GM21723 (cell line): Measurements from ENCODE around the gene ATRN.
"Not testable (repeated sequence)": the region's sequence is repeated elsewhere in the genome, so short reads cannot be mapped to it uniquely, and the experiment has no call there.

Experiments used
- ATAC-seq: cut with Tn5 transposase; IDR thresholded peaks from one replicate; pipeline ENCODE4 v1.9.1; 2021; ENCODE audit warnings: mild to moderate bottlenecking, moderate library complexity; ENCODE audit not compliant: unreplicated experiment

ATRN gene

DNA sequence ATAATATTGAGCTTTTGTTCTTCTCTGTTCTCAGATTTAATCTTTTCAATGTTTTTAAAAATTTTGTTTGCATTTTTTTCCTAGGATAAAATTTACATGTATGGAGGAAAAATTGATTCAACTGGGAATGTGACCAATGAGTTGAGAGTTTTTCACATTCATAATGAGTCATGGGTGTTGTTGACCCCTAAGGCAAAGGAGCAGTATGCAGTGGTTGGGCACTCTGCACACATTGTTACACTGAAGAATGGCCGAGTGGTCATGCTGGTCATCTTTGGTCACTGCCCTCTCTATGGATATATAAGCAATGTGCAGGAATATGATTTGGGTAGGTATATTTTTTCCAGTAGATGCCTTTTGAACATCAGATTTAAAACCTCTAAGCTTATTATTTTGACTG is 89.8 kb downstream of the ATRN start:
- ATAC-seq = no peak

DNA sequence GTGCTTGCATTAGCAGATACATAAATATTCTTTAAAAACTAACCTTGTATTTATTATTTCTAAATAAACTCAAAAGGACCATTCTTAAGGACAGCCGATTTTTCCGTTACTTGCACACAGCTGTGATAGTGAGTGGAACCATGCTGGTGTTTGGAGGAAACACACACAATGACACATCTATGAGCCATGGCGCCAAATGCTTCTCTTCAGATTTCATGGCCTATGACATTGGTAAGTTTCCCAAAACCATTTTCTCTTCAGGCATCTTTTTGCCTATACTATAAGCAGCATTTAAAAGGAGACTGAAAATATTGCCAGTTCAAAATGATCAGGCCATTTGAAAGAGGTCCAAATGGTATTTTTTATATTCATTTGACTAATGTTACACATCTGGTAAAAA is 92.3 kb downstream of the ATRN start:
- no peak for ATAC-seq

DNA sequence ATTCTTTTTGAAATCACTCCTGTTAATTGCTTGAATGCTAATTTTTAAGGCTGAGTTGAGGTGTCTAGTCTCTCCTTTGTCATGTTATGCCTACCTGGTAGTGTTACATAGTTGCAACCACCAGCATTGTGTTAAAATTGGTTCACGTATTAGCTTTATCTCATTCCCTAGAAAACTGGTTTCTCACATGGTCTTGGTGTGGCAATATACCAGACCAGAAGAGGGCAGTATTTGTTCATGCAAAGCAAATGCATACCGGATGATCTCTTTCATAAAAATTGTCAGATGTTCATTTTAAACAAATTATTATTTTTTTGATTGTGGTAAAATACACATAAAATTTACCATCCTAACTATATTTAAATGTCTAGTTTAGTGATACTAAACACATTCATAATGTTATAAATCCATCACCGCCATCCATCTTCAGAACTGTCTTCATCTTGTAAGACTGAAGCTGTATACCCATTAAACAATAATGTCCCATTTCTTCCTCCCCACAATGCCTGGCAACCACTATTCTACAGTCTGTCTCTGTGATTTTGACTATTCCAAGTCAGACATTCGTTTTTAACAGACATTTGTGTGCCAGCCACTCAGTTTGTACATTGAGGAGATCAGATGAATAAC is 92.8 kb downstream of the ATRN start:
- no peak for ATAC-seq

DNA sequence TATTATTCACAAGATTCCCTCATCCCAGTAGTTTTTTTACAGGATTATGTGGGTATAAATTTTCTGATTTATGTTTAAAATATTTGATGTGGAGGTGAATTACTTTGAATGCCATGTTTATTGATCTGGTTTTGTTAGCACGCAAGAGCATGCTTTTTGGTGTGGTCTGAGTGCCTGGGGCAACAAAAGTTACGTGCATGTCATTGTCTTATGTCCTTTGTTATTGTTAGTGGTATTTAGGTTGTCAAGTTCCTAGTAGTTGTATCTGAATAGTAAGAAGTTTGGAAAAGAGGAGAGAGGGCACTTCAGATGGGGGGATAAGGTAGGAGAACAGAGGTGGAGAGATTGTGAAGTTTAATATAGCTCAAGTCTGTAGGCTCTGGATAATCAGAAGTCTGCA is 95.0 kb downstream of the ATRN start:
- ATAC-seq = no peak

DNA sequence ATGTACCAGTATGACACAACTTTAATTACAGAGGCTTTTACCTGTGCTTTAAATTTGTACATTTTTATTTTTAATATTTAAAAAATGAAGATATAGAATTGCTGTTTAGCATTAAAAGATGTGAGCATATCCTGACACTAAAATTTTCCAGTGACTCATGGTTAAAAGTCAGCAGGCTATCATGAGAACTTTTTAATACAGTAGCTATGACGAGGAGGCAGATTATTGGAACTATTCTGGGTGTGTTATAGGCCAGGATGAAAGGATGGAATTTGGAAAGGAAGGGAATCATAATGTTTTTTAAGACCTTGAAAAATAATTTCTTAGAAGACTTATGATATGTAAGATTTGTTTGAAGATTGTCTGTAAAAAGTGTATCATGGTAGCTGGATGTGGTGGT is 101.3 kb downstream of the ATRN start:
- no peak for ATAC-seq

DNA sequence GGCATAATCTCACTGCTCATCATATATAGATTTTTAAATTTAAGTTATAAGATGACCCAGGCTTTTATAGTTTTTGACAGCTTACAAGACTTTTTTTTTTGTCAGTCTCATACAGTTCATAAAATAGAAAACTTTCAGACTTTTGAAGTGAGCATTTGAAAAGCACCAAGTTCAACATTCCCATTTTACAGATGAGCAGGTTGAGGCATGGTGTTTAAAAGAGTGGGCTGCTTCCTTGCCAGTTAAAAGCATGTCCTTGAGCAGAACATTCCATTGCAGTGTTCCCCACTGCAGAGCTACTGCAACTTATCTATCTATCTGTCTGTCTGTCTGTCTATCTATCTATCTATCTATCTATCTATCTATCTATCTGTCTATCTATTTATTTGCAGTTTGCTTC is 105.5 kb downstream of the ATRN start:
- ATAC-seq = no peak

DNA sequence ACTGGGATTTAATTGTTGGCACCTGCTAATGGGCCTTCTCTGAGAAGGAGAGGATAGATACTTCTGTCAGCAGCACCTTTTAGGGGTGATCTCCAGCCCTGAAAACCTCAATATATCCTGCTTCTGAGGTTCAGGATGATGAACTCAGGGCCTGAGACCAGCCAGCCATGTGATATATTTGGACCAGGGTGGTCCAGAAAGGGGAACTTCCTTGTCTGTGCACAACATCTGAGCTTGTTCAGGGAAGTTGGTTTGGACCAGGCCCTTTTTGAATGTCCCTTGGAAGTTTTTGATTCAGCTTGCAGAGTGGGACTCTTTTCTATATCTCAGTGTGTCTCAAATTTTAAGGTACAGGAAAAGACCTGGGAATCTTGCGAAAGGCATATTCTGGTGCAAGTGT is 106.5 kb downstream of the ATRN start:
- no peak for ATAC-seq

DNA sequence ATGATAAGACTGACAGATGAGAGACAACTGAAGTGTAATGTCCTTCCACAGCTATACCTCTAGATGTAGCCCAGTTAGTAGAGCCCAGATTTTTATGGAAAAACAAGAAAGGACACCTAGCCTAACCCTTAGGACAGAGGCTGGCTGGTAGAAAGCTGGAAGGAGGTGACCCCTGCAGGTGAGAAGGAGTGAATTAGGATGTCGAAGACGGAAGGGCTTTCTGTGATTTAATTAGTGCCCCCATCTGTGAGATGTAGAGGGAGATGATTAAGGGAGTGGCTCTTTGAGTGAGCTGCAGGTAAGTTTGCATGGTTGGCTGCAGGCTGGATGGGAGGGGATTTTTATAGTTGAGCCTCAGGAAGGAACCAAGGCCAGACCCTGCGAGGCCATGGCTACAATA is 109.6 kb downstream of the ATRN start:
- ATAC-seq = no peak

DNA sequence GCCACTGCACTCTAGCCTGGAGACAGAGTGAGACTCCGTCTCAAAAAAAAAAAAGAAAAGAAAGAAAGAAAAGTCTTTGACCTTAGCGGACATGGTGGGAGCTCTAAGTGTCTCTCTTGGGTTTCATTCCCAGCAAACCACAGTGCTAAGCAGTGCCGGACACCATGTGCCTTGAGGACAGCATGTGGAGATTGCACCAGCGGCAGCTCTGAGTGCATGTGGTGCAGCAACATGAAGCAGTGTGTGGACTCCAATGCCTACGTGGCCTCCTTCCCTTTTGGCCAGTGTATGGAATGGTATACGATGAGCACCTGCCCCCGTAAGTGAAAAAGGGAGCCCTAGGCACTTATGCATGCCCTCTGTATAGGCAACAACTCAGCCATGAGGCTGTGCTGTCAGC is 112.9 kb downstream of the ATRN start:
- ATAC-seq = no peak

DNA sequence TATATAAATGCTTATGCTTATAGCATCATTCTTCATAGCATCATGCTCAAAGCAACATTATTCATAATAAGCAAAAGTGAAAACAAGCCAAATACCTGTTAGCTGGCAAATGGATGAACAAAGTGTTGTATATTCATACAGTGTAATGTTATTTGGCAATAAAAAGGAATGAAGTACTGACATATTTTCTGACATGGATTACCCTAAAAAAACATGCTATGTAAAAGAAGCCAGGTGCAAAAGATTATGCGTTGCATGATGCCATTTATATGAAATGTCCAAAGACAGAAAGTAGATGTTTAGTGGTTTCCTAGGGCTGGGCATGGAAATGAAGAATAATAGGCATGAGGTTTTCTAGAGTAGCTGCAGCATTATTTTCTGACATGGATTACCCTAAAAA is 115.3 kb downstream of the ATRN start:
- no peak for ATAC-seq

DNA sequence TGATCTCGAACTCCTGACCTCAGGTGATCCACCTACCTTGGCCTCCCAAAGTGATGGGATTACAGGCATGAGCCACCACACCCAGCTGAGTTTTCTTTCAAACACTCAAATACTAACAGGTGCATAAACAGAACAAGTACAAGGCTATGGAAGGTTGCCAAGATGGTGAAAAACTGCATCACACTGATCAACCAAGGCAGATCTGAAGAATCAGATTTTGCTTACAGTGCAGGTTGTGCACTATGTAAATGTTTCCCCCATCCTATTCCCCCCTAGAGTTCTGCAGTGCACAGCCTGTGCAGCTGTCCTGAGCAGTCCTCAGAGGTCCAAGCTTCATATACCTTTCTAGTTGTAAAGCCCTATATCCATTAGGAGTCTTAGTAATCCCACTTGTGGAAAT is 119.3 kb downstream of the ATRN start:
- ATAC-seq = no peak

DNA sequence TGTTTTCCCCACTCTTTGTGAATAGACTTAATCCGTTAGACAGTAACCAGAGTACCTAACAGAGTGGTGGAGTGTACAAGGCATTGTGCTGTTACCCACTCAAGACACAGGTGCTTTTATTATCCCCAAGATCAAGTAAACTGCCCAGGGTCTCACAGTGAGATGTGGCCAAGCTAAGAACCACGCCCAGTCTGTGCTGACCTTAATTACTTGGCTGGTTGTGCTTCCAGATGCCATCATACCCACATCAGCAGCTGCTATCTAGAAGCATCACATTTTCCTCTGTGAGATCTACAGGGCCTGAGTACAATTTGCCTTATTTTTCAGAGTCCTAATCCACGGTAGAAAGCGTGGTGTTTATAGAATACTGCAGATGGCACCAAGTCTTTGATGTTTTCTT is 122.1 kb downstream of the ATRN start:
- no peak for ATAC-seq

DNA sequence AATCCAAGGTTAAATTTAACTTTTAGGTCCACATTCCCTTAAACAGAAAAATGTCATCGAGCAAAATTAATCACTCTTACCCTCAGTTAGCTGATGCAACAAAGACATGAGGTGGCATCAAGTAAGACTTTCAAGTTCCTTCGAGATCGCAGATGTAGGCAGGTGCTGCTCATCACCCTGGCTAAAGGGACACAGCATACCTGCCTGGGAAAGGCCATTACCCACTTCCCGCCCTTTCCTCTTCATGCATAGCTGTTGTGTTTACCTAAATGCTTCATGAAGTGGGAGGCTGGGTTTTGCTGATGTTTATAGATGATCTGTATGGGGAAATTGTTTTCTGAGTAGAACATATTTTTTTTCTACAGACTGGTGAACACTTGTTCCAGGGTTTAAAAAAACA is 124.7 kb downstream of the ATRN start:
- no peak for ATAC-seq

DNA sequence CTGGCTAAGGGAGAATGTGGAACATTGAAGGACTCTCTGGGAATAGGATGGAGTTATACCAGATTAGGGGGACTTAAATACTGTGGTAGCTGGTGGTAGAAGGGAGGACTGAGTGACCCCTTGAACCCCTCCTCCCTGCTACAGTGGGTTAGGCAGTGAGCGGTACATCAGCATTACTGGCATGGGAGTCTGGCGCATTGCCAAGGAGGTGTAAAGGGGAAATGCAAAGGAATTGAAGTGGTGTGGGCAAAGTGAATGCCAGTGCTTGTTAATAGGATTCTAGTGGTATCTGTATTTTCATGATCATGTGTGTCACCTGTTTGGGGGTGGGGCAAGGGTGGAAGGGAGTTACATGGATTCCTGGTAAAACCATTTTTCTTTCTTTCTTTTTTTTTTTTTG is 132.3 kb downstream of the ATRN start:
- no peak for ATAC-seq

DNA sequence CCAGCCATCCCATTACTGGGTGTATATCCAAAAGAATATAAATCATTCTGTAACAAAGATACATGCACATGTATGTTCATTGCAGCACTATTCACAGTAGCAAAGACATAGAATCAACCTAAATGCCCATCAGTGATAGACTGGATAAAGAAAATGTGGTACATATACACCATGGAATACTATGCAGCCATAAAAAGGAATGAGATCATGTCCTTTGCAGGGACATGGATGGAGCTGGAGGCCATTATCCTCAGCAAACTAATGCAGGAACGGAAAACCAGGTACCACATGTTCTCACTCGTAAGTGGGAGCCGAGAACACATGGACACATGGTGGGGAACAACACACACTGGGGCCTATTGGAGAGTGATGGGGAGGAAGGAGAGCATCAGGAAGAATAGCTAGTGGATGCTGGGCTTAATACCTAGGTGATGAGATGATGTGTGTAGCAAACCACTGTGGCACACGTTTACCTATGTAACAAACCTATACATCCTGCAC is 134.6 kb downstream of the ATRN start:
- ATAC-seq = not testable (repeated sequence)

DNA sequence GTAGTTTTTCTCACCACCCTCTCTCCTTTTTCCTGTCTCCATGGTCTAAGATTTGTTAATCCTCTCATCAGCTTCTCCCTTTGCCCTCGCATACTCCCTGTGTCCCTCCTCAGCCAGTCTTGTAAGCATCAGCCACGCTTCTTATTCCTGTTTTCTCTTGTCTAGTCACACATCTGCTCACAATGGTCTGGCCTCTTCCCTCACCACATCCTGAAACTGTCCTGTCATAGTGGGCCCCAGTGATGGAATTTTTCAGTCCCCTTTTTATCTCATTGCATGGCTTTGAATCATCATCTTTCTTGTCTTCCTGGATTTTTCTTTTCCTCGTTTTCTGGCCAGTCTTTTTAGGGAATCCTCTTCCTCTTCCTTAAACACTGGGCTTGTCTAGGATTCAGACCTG is 135.2 kb downstream of the ATRN start:
- ATAC-seq = no peak

DNA sequence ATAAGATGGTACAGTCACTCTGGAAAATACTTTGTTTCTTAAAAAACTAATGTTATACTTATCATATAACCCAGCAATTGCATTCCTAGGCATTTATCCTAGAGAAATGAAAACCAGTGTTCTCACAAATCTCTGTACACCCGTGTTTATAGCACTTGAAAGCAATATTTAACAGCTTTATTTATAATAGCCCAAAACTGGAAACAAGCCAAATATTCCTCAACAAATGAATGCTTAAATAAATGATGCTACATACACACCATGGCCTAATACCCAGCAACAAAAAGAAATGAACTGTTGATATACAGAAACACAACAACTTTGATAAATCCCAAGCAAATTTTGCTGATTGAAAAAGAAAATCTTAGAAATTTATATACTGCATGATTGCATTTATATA is 141.1 kb downstream of the ATRN start:
- ATAC-seq = no peak

DNA sequence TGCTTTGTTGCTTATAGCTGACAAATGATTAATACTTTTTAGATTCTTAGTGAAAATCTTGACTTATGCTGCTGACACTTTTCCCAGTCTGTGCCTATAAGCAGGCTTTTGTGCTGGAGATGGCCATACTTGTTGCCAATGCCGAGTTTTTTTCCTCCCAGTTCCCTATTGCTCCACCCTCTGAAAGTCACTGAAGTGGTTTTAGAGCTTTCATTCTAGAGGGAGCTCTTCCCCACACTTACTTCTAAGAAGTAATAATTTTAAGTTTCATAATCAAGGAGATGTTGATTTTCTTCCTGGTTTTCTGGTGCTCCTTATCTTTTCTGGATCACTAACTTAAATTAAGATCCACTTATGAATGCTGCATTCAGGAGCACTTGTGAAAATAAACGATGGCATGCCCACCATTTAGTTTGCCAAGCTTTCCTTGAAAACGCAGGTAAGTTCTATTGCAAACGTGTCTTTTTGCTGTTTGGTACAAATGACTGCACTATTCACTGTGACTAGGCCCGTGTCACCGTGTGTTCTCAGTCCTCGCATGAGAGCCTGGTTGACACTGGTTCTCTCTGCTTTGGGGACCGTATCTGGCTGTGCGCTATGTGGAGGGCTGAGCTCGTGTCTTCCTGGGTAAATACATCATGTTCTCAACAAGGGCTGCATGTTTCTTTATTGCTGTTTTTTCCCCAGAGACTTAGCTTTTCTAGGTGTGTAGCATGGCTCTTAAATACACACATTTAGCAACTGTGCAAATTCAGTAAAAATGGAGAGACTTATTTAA is 142.2 kb downstream of the ATRN start:
- no peak for ATAC-seq

DNA sequence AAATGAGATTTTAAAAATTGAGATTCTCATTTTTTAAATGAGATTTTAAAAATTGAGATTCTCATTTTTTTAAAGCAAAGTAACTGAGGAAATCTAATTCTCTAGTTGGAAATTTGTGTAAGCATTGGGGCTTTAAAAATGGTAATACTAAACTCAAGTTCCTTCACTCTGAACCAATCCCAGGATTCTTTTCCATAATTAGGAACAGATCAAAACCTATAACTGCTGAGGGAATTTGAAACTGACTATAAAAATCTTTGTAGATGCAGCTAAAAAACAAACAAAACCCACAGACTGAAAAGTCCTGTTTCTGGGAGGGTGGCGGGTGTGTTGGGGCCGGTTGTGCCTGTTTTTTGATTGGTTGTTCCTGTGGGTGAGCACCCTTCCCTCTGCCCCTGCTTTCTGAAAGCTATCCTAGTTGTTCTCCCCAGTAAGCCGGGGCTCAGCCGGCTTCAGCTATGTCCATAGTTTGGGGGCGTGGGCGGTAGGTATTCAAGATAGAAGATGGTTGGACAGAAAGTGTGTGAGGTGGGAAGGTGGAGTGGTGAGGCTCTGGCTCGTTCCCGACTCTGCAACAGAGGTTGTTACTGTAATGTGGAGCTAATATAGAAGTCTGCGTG is 143.1 kb downstream of the ATRN start:
- no peak for ATAC-seq

DNA sequence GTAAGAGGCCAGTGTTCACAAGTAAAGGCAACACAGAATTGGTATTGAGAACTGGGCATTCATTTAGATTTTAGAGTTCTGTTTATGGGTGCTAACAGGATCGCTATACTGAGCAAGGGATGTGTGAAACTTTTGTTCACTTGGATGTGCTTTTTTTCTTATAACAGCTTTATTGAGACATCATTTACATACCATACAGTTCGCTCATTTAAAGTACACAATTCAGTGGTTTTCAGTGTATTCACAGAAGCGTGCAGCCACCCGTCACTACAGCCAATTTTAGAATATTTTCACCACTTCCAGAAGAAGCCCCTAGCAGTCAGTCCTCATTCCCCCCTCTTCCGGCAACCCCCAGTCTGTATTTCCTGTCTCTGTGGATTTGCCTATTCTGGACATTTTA is 143.6 kb downstream of the ATRN start:
- no peak for ATAC-seq

DNA sequence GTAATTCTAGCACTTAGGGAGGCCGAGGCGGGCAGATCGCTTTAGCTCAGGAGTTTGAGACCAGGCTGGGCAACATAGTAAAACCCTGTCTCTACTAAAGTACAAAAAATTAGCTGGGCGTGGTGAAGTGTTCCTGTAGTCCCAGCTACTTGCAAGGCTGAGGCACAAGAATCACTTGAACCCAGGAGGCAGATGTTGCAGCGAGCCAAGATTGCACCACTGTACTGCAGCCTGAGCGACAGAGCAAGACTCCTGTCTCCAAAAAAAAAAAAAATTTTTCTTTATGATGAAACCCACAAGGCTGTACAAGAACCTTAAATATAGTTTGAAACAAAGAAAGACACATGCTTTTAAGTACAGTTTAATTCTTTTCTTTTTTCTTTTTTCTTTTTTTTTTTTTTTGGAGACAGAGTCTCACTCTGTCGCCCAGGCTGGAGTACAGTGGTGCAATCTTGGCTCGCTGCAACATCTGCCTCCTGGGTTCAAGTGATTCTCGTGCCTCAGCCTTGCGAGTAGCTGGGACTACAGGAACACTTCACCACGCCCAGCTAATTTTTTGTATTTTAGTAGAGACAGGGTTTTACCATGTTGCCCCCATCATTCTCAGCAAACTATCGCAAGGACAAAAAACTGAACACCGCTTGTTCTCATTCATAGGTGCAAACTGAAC is 144.5 kb downstream of the ATRN start:
- ATAC-seq = not testable (repeated sequence)

DNA sequence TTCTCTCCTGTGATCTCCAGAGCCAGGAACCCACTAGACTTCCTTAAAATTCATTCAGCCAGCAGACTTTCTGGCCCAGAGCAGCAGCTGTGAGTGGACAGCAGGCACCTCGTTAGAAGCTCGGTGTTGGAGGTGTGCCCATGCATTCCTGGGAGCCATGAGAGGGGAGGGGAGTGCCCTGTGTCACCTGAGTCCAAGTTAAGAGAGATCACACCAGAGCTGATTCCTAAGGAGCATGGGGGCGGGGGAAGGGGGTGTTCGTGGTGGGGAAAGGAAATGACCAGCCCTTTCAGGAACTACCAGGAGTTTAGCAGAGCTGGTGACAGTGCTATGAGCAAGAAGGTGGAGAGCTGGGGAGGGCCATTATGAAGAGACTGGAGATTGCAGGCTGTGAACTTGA is 145.4 kb downstream of the ATRN start:
- no peak for ATAC-seq
